Keratinocyte (primary cell): ENCODE data around the gene GCNT2. TPM values are rescaled to one million over a fixed set of nuclear protein-coding genes. Genes with fewer than 3 reads are reported as not detected.

ENCODE experiments used
- DNase-seq: peaks from one replicate; pipeline ENCODE4 v3.0.0-alpha.2; 2011; ENCODE audit warnings: low read depth, missing footprints, low spot score
- FAIRE-seq: peaks from 2 replicates; lab custom pipeline; 2011; peaks lifted over from hg19 to GRCh38; lab: Jason Lieb, UNC
- H2AFZ ChIP-seq: 2 replicates; pipeline ENCODE4 v1.6.0; 2012; ENCODE audit warnings: low read length, control low read depth, inconsistent platforms; ENCODE audit not compliant: control insufficient read depth
- H3K27ac ChIP-seq: 2 replicates; pipeline ENCODE4 v1.5.1; 2011; ENCODE audit warnings: low read length; ENCODE audit not compliant: control insufficient read depth, insufficient read depth
- H3K27me3 ChIP-seq: 3 replicates; pipeline ENCODE4 v1.6.0; 2011; ENCODE audit warnings: low read length; ENCODE audit not compliant: control insufficient read depth, insufficient read depth; ENCODE audit errors: extremely low read depth
- H3K36me3 ChIP-seq, 2 experiments: 2 replicates in 1 of 2; 3 replicates in 1 of 2; pipeline ENCODE4 v1.5.1; 2011; ENCODE audit warnings: low read length in 2 of 2, mild to moderate bottlenecking in 1 of 2; ENCODE audit not compliant: control insufficient read depth in 2 of 2, insufficient read depth in 2 of 2; ENCODE audit errors: extremely low read depth in 1 of 2
- H3K4me1 ChIP-seq: 3 replicates; pipeline ENCODE4 v1.5.1; 2011; ENCODE audit warnings: low read length; ENCODE audit not compliant: control insufficient read depth, insufficient read depth; ENCODE audit errors: extremely low read depth
- H3K4me2 ChIP-seq: 3 replicates; pipeline ENCODE4 v1.6.0; 2011; ENCODE audit warnings: low read depth, low read length; ENCODE audit not compliant: control insufficient read depth, insufficient read depth; ENCODE audit errors: extremely low read depth
- H3K4me3 ChIP-seq, 3 experiments: fragments of 200-600 bp in 1 of 3; sonication (generic) in 1 of 3; 2 replicates in 2 of 3; 3 replicates in 1 of 3; pipeline ENCODE4 v1.5.1; 2011 to 2016; ENCODE audit warnings: low read length in 3 of 3, mild to moderate bottlenecking in 3 of 3, control low read depth in 2 of 3, inconsistent platforms in 1 of 3, low read depth in 1 of 3, mixed read lengths in 1 of 3, mixed run types in 1 of 3, moderate library complexity in 1 of 3; ENCODE audit not compliant: control insufficient read depth in 2 of 3, insufficient read depth in 2 of 3; ENCODE audit errors: extremely low read depth in 1 of 3
- H3K79me2 ChIP-seq: 2 replicates; pipeline ENCODE4 v1.6.0; 2012; ENCODE audit warnings: low read length; ENCODE audit not compliant: control insufficient read depth, insufficient read depth
- H3K9ac ChIP-seq: 3 replicates; pipeline ENCODE4 v1.6.0; 2011; ENCODE audit warnings: low read length; ENCODE audit not compliant: control insufficient read depth, insufficient read depth; ENCODE audit errors: extremely low read depth
- H3K9me1 ChIP-seq: 3 replicates; pipeline ENCODE4 v1.6.0; 2011; ENCODE audit warnings: low read length; ENCODE audit not compliant: control insufficient read depth, insufficient read depth; ENCODE audit errors: extremely low read depth
- H3K9me3 ChIP-seq: 2 replicates; pipeline ENCODE4 v1.5.1; 2012; ENCODE audit warnings: low read depth, low read length; ENCODE audit not compliant: control insufficient read depth
- H4K20me1 ChIP-seq: 3 replicates; pipeline ENCODE4 v1.6.0; 2011; ENCODE audit warnings: low read length; ENCODE audit not compliant: control insufficient read depth, insufficient read depth; ENCODE audit errors: extremely low read depth
- CTCF ChIP-seq, 3 experiments: IDR thresholded peaks in 1 of 3; conservative IDR thresholded peaks in 1 of 3; optimal IDR thresholded peaks in 1 of 3; 2 replicates in 2 of 3; 3 replicates in 1 of 3; pipeline versions ENCODE3 to v1.5.1; 2011; ENCODE audit warnings: low read length in 3 of 3, mild to moderate bottlenecking in 3 of 3, moderate library complexity in 2 of 3, control low read depth in 1 of 3, inconsistent platforms in 1 of 3; ENCODE audit not compliant: insufficient read depth in 2 of 3; ENCODE audit errors: extremely low read depth in 1 of 3
- EZH2 ChIP-seq: IDR thresholded peaks from one replicate; pipeline ENCODE4 v1.6.1; 2012; ENCODE audit warnings: inconsistent platforms, mild to moderate bottlenecking, low read length, moderate library complexity
- dilution Hi-C: fragments of 300-500 bp; cut with MboI; formaldehyde crosslinking; loops from one replicate; pipeline ENCODE4 v1.7.0; 2020; ENCODE audit warnings: low sequenced_read_pairs; ENCODE audit not compliant: extremely low pct_ligation_motif_present
- polyA plus RNA-seq, 5 experiments: library from polyadenylated mRNA; depleted of rRNA in 3 of 5; stranded (reverse) in 3 of 5; stranded (forward) in 1 of 5; unstranded in 1 of 5; fragments of >200 nt; gene quantifications; 1 replicate in 1 of 5; 2 replicates in 3 of 5; 3 replicates in 1 of 5; pipeline versions ENCODE4 v1.2.1 to v1.2.3, GENCODE V29; 2011 to 2012; ENCODE audit warnings: missing spikeins in 2 of 5, low read depth in 1 of 5, low replicate concordance in 1 of 5
- small RNA-seq, 3 experiments: library from RNA; depleted of rRNA; stranded (forward); fragments of <200 nt; gene quantifications; one replicate each; pipeline ENCODE3, GENCODE V24; 2012; ENCODE audit warnings: low read depth in 3 of 3, low replicate concordance in 1 of 3; ENCODE audit not compliant: insufficient read length in 3 of 3

The GCNT2 gene
- polyA plus RNA-seq, 1 donor (not counting 4 experiments of a cell fraction or from before 2014, with no cell fraction given), result 7.3 TPM

- Histone ChIP-seq H2AFZ (no peak overlapping the region), H3K9ac (no peak overlapping the region), H3K9me1 (no peaks in the 10 kb centered on the region), H4K20me1 (no peaks in the 10 kb centered on the region), H3K27me3 (no peaks in the 10 kb centered on the region), H3K36me3 (no peaks in the 10 kb centered on the region), H3K4me1 (no peaks in the 10 kb centered on the region), H3K4me2 (no peak overlapping the region), H3K79me2 (no peaks in the 10 kb centered on the region), H3K27ac (no peak overlapping the region), H3K4me3 (no peak overlapping the region), H3K9me3 (no peaks in the 10 kb centered on the region)
- dilution Hi-C loops, result no loop called here
- no peak for TF ChIP-seq CTCF (optimal IDR thresholded peaks at IDR 0.05 in 1 of 3, IDR thresholded peaks at IDR 0.05 in 1 of 3, conservative IDR thresholded peaks at IDR 0.05 in 1 of 3; ENCODE audit: extremely low read depth in 1 of 3, insufficient read depth in 2 of 3, low read length in 3 of 3)
- no peak for TF ChIP-seq EZH2
- no peak for DNase-seq
- FAIRE-seq, result no peak
Observed at GRCh38 chr6:10678456-10678855, 157.3 kb downstream of the GCNT2 start.

Small RNA genes within 50 kb of the gene (small RNA-seq; reads per million reads assigned to genes)
- 0 reads per million in 3 experiments for gene RF00019

Other genes with a start within 250 kb of the GCNT2 start
- 25.5 to 30.2 TPM (median 27.7 TPM) in 3 replicates for gene TFAP2A, start 106.3 kb upstream of the GCNT2 start, polyA plus RNA-seq
- not detected in 3 replicates for gene C6orf52, start 173.3 kb downstream of the GCNT2 start, polyA plus RNA-seq
- gene PAK1IP1, start 173.6 kb downstream of the GCNT2 start, polyA plus RNA-seq, result 23.8 to 36.3 TPM (median 33.0 TPM) in 3 replicates
- 245 to 304 TPM (median 246 TPM) in 3 replicates for gene TMEM14C, start 201.7 kb downstream of the GCNT2 start, polyA plus RNA-seq
- 86.2 to 157 TPM (median 96.2 TPM) in 3 replicates for gene TMEM14B, start 226.5 kb downstream of the GCNT2 start, polyA plus RNA-seq